GM12864 (cell line): ENCODE results near the gene SOBP.

ENCODE experiments used
- DNase-seq: peaks from one replicate; pipeline ENCODE4 v3.0.0-alpha.2; 2011; ENCODE audit warnings: low read depth
- H3K4me3 ChIP-seq: 2 replicates; pipeline ENCODE4 v1.5.1; 2011; ENCODE audit warnings: mild to moderate bottlenecking, low read depth, low read length, control low read depth
- CTCF ChIP-seq: IDR thresholded peaks from 2 replicates; pipeline ENCODE4 v1.5.1; 2011; ENCODE audit warnings: low read depth, mild to moderate bottlenecking, moderate library complexity, low read length, control low read depth, inconsistent platforms; ENCODE audit errors: missing control alignments

Gene SOBP

GRCh38 chr6:107690643-107691061 is 200.7 kb downstream of the SOBP start:
- TF ChIP-seq CTCF, result no peak
- H3K4me3 ChIP-seq, result no peak overlapping the region
- no peak for DNase-seq

- no peak for DNase-seq
- TF ChIP-seq CTCF, result no peak
- no peak overlapping the region for H3K4me3 ChIP-seq
Measured at GRCh38 chr6:107691062-107691751, 201.3 kb downstream of the SOBP start.

GRCh38 chr6:107692351-107692750 is 202.4 kb downstream of the SOBP start:
- no peak for DNase-seq
- no peak for TF ChIP-seq CTCF
- H3K4me3 ChIP-seq, result no peak overlapping the region

DNA sequence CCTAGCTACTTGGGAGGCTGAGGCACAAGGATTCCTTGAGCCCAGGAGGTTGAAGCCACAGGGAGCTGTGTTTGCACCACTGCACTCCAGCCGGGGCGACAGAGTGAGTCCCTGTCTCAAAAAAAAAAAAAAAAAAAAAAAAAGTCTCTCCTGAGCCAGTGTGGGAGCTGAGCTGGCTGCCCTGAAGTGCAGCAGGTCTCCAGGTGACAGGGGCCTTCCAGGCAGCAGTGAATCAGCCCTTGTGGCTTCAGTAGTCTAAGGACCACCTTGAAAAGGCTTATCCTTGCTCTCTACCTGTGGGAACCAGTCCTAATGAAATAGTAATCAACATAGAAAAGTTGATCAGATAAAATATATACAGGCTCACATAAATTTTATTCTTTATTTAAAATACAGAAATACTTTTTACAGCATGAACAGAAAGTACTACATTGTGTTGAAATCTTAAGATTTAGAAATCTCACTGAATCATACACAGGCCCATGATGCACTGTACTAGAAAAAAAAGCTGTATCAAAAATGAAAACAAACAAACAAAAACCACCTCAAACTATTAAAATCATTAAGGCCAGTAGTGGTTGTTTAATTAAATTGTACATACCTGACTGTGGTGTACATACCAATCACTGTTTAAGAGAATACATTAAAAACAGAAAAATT is 205.3 kb downstream of the SOBP start:
- TF ChIP-seq CTCF, result no peak

DNA sequence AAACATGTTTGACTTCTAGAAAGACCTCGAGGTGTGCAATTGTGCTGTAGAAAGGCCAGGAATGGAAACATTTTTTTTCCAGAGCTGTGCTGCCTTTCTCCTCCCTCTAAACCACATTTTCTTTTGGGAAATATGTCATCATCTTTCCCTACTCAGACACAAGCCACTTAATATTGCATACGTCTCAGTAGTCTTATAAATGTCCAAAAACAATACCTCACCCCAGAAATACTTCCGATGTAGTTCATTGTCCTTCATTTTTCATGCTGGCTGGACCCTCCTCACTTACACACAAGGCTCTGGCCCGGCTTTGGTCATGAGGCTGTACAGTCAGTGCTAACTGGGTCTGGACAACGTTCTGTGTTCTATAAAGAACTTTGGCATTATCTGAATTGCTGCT is 207.8 kb downstream of the SOBP start:
- no peak for DNase-seq
- no peak for TF ChIP-seq CTCF
- no peak overlapping the region for H3K4me3 ChIP-seq

More for the DNA sequence above, 205.3 kb downstream of the SOBP start:
- no peak for DNase-seq
- H3K4me3 ChIP-seq, result no peak overlapping the region

DNA sequence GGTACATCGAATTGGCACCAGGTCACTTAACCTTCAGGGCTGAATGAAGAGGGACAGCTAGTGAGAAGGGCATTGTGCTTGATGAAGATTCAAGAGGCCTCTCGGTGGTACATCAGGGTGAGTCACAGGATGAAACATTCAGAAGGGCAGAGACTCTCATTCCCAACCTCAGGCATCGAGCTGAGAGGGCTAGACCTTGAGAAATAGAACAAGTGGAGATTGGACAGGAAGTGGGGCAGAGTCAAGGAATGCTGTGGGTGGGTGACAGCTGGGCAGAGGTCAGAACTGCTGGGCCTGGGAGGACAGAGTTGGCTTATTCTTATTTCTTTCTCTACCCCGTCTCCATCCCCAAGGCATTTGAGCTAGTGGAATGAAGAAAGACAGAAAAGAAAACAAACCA is 208.2 kb downstream of the SOBP start:
- no peak for TF ChIP-seq CTCF
- no peak overlapping the region for H3K4me3 ChIP-seq
- no peak for DNase-seq

GRCh38 chr6:107699254-107699653 is 209.3 kb downstream of the SOBP start:
- no peak for TF ChIP-seq CTCF
- H3K4me3 ChIP-seq, result no peak overlapping the region
- no peak for DNase-seq
